CD4-positive, alpha-beta T cell treated with Interleukin-4 for 4 hours (primary cell): ENCODE results near the gene RAB3B.
"Not testable (repeated sequence)": the region's sequence is repeated elsewhere in the genome, so short reads cannot be mapped to it uniquely, and the experiment has no call there.

Source experiments
- DNase-seq: peaks from one replicate; pipeline ENCODE4 v3.0.0-alpha.2; 2020

RAB3B gene, protein sequence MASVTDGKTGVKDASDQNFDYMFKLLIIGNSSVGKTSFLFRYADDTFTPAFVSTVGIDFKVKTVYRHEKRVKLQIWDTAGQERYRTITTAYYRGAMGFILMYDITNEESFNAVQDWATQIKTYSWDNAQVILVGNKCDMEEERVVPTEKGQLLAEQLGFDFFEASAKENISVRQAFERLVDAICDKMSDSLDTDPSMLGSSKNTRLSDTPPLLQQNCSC

DNA sequence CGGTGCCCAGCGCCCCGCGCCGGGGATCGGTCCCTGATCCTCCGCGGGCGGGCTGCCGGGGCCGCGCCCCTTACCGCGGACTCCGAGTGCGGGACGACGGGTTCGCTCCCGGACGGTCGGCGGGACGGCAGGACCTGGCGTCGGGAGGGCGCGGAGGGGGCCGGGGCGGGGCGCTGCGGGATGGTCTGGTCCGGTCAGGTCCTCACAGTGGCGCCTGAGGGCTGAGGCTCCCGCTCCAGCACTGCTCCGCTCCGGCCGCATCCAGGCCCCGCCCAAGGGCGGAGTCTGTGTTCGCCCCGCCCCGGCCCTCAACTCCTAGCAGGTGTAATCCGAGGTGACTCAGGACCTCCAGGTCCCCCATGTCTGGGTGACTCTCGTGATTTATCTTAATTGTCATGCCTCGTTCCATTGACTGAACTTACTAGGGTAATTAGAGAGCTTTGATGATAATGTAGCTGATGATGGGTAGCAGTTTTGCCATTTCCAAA is at the start of gene RAB3B:
Gene RAB3B (minus strand): TSS at position 223 of the 488 bp plus-strand sequence. CDS start 13,583 bp downstream, outside the sequence.
- peak; percentile 71 for DNase-seq

DNA sequence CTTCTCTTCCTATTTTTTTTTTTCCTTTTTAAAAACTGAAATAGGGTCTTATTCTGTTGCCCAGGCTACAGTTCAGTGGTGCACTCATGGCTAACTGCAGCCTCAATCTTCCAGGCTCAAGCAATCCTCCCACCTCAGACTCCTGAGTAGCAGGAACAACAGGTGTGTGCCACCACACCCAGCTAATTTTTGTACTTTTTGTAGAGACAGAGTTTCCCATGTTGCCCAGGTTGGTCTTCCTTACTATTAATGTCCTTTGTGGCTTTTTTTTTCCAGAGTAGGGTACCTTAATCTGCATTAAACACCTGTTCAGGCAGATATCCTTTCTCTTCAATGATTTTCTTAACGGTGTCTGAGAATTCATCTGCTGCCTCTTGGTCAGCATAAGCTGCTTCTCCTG is 47.4 kb upstream of the RAB3B start:
- DNase-seq: no peak

DNA sequence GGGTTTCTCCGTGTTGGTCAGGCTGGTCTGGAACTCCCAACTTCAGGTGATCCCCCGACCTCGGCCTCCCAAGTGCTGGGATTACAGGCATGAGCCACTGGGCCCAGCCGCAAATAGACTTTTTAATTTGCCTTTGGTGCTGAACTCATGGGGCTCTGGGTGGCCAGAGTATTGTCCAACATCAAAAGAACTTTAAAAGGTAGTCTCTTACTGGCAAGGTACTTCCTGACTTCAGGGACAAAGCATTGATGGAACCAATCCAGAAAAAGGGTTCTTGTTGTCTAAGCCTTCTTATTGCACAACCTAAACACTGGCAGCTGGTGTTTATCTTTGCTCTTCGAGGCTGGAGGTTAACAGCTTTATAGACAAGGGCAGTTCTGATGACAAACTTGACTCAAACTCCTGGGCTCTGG is 46.9 kb upstream of the RAB3B start:
- DNase-seq: no peak

DNA sequence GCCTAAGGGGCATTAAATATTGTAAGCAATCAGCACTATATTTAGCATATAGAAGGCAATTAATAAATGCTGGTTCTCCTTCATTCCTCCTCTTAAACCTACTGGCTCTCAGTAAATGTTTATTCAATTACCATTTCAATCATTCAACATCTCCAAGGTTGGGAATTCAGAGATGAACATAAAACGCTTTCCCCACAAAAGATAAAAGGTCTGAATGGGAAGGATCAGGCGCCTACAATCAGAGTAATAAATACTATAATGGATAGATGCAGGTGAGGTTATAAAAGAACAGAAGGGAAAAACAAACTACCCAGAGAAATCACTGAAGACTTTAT is 43.5 kb upstream of the RAB3B start:
- no peak for DNase-seq

DNA sequence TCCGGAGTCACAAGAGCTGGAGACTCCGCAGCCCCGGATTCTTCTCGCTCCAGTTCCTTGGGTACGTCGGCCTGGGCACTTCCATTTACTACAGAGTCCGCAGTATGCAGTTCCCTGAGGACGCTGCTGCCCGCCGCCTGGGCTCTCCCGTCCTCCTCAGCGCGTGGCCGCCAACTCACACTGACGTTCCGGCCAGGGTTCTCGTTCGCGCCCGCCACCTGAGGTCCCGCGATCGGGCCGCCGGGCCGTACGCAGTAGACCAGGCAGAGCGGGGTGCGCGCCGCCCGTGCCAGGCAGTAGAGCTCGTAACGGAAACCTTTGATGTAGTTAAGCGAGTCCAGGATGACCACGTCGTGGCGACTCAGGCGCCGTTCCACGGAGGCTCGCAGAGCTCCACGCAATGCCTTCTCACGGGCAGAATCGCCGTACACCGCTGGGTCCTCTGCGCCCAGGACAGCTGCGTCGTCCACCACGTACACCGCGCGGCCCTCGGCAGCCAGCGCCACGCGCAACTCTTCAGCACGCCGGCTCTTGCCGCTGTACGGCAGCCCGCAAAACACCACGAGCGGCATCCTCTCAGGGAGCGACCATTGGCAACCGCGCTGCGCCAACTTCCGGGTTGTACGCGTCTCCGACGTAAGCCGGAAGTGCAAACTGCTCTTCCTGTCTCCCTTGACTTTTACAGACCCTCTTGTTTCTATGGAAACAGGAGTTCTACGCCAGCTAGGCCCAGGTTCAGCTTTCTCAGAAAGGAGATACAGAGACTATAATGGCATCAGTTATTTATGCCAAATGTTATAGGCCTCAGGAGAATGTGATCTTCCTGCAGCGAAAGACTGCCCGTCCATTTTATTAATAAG is 42.9 kb upstream of the RAB3B start, which contains the start of gene KTI12:
Gene KTI12 (minus strand): TSS at position 621 of the 860 bp plus-strand sequence. CDS start 49 bp downstream, at position 572.
- DNase-seq: peak; percentile 89

DNA sequence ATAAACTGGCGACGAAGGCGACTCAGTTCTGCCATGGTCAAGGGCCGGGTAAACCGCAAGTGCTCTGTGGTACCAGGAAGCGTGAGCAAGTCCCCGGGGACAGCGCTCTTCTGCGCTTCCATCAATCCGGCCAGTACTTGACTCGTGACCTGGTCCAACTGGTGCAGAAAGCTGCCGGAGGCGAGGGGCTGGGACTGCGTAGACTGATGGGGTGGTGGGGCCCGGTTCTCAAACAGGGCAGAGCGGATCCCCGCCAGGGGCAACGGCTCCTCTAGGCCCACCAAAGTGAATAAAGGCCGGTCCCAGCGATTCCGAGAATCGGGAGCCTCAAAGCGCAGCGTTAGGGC is 42.3 kb upstream of the RAB3B start:
- DNase-seq: no peak

DNA sequence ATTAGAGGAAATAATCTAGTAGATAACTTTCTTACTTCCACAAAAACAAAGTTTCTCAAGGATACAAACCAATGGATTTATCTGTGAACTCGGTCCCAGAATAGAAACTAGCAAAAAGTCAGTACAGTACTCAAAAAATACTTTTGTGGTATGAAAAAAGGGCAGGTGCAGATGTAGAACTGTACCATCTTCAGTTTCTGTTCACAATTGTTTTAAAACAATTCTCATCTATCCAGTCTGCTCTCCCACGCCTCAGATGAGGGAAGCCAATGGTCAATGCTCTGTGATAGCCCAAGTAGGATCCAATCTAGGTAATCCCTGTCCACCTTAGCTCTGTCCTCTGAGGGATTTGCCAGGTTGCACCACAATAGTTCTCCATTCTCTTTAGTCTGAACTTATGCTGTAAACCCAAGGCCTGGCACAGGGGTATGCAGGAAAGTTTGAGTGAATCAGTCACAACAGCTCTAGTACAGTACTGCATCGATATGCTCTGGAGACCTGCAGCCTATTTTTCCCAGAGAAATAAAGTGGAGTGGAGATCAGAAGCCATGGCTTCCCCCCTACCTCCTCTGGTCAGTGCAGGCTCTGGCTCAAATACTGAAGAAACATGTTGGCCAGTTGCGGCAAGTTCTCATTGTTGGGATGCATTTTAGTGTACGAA is 41.8 kb upstream of the RAB3B start:
- DNase-seq: no peak

DNA sequence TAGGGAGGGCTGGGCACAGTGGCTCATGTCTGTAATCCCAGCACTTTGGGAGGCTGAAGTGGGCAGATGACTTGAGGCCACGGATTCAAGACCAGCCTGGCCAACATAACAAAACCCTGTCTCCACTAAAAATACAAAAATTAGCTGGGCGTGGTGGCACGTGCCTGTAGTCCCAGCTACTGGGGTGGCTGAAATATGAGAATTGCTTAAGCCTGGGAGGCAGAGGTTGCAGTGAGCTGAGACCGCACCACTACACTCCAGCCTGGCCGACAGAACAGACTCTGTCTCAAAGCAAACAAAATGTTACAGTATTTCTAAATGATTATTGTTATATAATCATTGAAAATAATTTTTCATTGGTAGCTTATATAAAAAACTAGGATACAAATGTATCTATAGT is 38.3 kb upstream of the RAB3B start:
- DNase-seq: not testable (repeated sequence)

DNA sequence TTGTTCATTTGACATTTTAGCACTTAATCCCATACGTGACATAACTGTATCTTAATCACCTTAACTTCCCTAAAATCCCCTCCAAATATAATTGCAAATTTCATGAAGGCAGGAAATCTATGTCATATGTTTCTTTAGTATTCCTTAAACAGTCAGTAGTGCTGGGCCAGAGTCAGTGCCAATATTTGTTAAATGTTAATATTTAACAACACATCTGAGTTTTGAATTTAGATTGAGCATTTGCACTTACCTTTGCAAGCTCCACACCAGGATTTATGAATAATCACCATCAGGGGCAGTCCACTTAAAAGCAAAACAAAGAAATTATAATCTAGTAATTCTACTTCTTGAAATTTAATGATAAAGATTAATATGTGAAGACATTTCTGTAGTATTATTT is 37.8 kb upstream of the RAB3B start:
- no peak for DNase-seq

DNA sequence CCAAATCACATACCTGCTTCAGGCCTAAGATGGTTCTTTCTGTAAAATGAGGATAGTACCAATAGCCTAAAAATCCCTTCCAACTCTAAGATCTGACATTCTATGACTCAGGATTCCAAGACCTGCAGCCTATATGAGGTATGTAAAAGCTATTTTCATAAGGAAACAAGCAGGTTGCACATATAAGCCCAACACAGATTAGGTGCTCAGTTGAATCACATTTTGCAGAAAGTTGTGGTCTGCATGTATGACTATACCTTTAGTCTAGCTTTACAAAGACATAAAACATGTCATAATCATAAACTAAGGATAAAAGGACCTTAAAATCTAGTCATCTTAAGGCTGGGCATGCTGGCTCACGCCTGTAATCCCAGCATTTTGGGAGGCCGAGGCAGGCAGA is 35.8 kb upstream of the RAB3B start:
- DNase-seq: no peak

DNA sequence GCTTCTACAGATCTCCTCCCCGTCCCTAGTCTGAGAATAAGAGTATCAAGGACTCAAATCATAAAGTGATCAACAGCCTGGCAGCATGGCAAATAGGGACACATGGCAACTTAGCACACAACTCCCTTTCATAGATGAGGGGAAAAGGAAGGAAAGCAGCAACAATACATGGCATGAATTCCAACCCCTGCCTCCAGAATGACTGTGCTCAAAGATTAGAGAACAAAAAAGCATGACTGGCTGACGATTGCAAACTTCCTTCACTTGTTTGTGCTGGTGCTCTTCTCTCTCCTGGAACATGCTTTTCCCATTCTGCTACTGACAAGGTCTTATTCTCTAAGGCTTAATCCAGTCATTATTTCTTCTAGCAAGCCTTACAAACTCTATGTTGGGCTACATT is 31.6 kb upstream of the RAB3B start:
- no peak for DNase-seq

DNA sequence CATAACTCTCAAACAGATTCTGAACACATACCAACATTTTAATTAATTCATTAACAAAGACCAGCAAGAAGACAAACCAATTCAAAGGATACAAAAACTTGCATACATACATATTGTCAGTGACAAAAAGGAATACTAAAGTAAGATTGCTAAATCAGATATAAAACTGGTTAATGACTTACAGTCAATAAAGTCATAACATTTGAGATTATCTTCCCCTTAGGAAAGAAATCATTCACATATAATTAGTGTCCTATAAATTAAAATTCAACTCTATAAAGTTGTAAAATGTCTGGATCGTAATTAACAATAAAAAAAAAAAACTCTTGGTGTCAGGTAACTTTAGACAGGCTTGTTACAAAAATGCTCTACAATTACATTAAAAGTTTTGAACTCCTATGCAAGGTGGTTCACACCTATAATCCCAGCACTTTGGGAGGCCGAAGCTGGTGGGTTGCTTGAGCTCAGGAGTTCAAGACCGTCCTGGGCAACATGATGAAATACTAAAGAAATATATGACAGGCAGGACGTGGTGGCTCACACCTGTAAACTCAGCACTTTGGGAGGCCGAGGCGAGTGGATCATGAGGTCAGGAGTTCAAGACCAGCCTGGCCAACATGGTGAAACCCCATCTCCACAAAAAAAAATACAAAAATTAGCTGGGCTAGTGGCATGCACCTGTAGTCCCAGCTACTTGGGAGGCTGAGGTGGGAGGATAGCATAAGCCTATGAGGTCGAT is 17.7 kb upstream of the RAB3B start:
- DNase-seq: no peak

DNA sequence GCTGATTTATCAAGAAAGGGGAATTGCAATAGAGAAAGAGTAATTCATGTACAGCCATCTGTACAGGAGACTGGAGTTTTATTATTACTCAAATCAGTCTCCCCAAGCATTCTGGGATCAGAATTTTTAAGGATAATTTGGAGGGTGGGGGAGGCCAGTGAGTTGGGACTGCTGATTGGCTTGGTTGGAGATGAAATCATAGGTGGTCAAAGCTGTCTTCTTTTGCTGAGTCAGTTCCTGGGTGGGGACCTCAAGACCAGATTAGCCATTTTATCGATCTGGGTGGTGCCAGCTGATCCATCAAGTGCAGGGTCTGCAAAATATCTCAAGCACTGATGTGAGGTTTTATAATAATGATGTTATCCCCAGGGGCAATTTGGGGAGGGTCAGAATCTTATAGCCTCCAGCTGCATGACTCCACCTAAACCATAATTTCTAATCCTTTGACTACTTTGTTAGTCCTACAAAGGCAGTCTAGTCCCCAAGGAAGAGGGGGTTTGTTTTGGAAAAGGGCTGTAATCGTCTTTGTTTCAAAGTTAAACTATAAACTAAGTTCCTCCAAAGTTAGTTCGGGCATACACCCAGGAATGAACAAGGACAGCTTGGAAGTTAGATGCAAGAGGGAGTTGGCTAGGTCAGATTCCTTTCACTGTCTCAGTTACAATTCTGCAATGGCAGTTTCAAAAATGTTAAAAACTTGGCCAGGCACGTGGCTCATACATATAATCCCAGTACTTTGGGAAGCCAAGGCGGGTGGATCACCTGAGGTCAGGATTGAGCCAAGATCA is 16.9 kb upstream of the RAB3B start:
- DNase-seq: no peak

DNA sequence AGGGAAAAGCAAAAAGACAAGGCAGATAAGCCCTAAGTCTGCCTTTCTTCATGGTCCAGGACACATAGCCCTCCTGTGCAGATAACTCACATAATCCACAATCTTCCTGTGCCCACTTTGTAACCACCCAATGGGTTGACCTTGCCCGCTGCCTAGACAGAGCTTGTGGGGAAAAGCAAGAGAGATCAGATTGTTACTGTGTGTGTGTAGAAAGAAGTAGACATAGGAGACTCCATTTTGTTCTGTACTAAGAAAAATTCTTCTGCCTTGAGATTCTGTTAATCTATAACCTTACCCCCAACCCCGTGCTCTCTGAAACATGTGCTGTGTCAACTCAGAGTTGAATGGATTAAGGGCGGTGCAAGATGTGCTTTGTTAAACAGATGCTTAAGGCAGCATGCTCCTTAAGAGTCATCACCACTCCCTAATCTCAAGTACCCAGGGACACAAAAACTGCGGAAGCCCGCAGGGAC is 15.6 kb upstream of the RAB3B start:
- DNase-seq: not testable (repeated sequence)

DNA sequence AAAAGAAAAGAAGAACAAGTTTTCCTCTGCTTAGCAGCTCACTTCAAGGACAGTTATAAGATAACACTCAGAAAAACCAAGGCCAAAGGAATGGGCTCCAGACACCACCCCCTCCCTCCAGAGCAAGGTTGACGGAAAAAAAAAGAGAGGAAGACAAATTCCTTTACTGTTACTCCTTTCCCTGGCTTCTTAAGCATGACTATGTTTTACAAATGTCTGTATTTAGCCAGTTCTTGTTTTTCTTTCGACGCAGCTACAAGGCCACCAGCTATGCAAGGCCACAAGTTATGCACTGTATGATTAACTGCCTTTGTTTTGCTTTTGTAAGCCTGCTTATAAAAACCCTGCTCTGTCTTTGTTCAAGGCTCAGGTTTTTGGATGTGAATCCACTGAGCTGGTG is 15.0 kb upstream of the RAB3B start:
- not testable (repeated sequence) for DNase-seq

DNA sequence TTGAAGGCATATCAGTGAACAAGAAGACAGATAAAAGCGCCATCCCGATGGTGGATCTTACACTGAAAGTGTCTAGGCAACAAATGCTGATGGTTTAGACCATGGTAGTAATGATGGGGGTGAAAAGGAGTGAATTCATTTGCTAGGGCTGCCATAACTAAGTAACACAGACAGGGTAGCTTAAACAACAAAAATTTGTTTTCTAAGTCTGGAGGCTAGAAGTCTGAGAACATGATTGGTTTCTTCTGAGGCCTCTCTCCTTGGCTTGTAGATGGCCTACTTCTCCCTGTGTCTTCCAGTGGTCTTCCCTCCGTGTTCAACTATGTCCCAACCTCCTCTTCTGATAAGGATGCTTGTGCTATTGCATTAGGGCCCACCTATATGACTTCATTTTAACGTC is 13.4 kb upstream of the RAB3B start:
- no peak for DNase-seq

DNA sequence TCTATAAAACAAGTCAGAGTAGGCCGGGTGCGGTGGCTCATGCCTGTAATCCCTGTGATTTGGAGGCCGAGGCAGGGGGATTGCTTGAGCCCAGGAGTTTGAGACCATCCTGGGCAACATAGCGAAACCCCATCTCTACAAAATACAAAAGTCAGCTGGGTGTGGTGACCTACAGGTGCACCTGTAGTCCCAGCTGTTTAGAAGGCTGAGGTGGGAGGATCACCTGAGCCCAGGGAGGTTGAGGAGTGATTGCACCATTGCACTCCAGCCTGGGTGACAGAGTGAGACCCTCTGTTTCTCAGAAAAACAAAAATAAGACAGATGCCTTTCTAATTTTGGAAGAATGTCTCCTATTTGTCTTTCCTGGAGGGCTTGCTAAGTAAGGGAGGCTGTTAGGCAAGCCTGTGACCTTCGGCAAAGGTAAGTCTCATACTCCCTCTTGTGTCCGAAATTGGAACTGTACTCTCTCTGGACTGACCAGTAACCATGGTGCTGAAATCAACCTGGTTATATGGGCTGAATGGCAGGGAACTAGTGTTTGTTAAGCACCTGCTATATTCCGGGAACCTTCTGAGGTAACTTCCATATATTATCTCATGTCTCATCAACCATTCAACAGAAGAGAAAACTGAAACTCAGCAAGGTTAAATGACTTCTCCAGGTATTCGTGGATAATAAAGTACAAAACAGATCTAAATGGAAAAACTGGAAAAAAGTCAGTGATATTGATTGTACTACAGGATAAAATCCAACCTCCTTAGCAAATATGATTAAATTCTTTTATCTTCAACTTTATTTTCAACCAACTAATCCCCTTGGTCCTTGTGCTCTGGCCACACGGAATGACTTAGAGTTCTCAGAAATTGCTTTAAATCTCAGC is 11.8 kb upstream of the RAB3B start:
- peak; percentile 73 for DNase-seq

DNA sequence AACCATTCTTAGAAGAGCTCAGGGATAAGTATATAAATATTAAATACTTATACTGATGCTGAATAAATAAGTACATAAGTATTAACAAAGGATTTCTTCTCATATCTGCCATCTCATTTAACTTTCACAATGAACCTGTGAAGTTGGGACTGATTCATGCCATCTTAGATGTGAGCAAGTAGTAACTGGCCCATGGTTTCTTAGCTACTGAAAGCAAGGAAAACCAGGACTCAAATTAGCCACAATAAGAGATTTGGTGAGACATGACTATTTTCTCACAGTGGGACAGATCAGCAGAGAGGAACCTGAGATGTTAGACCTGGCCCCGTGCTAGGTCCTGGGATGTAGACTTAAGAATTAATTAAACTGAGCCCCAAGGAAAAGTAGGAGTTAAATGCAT is 8.2 kb upstream of the RAB3B start:
- DNase-seq: no peak

DNA sequence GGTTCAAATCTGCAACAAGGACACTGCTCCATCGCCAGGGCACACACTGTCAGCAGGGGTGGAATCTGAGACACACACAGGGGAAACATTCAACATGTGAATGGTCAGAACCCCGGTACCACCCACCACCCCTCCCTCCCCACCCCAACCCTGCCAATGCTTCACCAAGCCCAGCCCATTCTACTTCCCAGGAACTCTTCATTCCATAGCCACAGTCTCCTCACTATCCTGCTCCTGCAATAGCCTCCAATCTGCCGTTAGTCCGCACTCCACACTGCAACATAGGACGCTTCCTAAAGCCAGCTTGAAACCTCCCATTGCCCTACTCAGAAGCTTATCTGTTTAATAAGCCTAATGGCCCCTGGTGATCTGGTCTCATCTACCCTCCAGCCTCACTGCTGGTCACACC is 7.5 kb upstream of the RAB3B start:
- no peak for DNase-seq

DNA sequence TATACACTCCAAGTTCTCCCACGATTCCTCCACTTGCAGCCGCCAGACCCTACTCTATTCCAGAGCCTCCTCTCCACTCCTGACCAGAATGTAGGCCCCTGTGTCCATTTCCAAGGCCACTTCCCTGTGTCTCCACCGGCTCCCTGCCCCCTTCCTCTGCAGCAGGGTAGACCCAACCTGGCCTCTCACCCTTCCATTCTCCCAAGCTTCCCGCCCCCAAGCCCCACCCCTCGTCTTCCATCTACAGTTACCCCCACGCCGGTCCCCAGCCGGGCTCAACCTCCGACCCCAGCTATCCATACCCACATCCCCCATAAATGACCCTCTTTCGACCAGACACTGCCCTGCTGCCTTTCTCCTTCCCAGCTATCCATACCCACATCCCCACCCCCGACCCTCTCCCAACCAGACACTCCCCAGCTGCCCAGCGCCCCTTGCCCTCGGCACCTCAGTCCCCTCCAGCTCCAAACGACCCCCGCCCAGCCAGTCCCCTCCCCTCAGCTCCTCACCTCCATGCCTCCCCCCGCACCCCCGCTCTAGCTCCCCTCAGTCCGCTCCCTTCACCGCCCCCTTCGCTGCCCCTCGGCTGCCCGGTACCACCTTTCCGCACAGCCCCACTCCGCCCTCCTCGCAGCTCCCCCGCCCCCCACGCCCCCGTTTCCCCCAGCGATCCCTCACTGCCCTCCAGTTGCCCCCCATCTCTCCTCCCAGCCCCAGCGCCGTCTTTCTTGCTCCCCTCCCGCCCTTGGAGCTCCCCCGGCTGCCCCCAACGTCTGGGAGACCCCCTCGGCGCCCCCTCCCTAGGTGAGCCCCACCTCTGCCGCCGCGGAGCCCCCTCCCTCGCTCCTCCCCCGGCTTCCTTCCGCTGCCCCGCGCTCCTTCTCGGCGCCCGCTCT is 670 bp downstream of the RAB3B start:
- no peak for DNase-seq
